ENCODE results near the gene PARVA.

DNA sequence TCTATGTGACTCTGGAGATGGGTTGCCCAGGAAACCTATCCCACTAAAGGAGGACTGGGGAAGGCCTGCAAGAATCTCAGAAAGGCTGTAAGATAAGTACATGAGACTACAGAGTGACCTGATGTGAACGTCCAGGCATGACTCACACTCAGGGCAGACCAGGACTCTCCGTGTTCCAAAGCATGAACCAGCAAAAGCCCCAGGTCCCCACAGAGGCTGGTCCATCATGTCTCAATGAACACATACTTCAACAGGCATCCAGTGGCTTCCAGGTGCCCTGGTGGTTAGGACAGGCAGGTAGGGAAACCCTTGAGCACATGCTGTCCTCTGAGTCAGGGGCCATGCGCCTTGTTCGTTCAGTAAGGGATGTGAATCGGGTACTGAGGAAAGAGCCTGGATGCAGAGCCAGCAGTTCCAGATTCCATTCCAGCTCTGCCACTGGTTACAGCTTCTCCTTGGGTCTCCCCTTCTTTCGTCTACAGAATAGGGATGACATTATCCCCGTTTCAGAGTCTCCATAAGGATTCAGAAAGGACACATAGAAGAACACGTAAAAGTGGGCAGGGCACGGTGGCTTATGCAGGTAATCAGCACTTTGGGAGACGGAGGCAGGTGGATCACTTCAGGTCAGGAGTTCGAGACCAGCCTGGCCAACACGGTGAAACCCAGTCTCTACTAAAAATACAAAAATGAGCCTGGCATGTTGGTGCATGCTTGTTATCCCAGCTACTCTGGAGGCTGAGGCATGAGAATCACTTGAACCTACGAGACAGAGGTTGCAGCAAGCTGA lies 167.8 kb downstream of the PARVA start:
- TF ChIP-seq RFX5 (IDR thresholded peaks at IDR 0.05), result no peak
- TF ChIP-seq, protein P1, sequence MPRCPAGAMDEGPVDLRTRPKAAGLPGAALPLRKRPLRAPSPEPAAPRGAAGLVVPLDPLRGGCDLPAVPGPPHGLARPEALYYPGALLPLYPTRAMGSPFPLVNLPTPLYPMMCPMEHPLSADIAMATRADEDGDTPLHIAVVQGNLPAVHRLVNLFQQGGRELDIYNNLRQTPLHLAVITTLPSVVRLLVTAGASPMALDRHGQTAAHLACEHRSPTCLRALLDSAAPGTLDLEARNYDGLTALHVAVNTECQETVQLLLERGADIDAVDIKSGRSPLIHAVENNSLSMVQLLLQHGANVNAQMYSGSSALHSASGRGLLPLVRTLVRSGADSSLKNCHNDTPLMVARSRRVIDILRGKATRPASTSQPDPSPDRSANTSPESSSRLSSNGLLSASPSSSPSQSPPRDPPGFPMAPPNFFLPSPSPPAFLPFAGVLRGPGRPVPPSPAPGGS (IDR thresholded peaks at IDR 0.05), result no peak
- TF ChIP-seq, protein P2, sequence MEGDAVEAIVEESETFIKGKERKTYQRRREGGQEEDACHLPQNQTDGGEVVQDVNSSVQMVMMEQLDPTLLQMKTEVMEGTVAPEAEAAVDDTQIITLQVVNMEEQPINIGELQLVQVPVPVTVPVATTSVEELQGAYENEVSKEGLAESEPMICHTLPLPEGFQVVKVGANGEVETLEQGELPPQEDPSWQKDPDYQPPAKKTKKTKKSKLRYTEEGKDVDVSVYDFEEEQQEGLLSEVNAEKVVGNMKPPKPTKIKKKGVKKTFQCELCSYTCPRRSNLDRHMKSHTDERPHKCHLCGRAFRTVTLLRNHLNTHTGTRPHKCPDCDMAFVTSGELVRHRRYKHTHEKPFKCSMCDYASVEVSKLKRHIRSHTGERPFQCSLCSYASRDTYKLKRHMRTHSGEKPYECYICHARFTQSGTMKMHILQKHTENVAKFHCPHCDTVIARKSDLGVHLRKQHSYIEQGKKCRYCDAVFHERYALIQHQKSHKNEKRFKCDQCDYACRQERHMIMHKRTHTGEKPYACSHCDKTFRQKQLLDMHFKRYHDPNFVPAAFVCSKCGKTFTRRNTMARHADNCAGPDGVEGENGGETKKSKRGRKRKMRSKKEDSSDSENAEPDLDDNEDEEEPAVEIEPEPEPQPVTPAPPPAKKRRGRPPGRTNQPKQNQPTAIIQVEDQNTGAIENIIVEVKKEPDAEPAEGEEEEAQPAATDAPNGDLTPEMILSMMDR (IDR thresholded peaks at IDR 0.05), result no peak
- no peak for TF ChIP-seq SREBF2 (IDR thresholded peaks at IDR 0.05)
- no peak for TF ChIP-seq EP300 (IDR thresholded peaks at IDR 0.05)
- no peak for TF ChIP-seq SMC3 (IDR thresholded peaks at IDR 0.05)
- TF ChIP-seq, protein P3, sequence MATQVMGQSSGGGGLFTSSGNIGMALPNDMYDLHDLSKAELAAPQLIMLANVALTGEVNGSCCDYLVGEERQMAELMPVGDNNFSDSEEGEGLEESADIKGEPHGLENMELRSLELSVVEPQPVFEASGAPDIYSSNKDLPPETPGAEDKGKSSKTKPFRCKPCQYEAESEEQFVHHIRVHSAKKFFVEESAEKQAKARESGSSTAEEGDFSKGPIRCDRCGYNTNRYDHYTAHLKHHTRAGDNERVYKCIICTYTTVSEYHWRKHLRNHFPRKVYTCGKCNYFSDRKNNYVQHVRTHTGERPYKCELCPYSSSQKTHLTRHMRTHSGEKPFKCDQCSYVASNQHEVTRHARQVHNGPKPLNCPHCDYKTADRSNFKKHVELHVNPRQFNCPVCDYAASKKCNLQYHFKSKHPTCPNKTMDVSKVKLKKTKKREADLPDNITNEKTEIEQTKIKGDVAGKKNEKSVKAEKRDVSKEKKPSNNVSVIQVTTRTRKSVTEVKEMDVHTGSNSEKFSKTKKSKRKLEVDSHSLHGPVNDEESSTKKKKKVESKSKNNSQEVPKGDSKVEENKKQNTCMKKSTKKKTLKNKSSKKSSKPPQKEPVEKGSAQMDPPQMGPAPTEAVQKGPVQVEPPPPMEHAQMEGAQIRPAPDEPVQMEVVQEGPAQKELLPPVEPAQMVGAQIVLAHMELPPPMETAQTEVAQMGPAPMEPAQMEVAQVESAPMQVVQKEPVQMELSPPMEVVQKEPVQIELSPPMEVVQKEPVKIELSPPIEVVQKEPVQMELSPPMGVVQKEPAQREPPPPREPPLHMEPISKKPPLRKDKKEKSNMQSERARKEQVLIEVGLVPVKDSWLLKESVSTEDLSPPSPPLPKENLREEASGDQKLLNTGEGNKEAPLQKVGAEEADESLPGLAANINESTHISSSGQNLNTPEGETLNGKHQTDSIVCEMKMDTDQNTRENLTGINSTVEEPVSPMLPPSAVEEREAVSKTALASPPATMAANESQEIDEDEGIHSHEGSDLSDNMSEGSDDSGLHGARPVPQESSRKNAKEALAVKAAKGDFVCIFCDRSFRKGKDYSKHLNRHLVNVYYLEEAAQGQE (IDR thresholded peaks at IDR 0.05), result no peak
- no peak for TF ChIP-seq ESRRA (IDR thresholded peaks at IDR 0.05; ENCODE audit: borderline replicate concordance, low read length)
- TF ChIP-seq, protein P4, sequence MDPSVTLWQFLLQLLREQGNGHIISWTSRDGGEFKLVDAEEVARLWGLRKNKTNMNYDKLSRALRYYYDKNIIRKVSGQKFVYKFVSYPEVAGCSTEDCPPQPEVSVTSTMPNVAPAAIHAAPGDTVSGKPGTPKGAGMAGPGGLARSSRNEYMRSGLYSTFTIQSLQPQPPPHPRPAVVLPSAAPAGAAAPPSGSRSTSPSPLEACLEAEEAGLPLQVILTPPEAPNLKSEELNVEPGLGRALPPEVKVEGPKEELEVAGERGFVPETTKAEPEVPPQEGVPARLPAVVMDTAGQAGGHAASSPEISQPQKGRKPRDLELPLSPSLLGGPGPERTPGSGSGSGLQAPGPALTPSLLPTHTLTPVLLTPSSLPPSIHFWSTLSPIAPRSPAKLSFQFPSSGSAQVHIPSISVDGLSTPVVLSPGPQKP (IDR thresholded peaks at IDR 0.05; ENCODE audit: low read depth, low read length), result no peak
- TF ChIP-seq JUNB (IDR thresholded peaks at IDR 0.05), result no peak
- TF ChIP-seq ZSCAN20 (CRISPR knock-in tag; IDR thresholded peaks at IDR 0.05), result no peak
- no peak for TF ChIP-seq KDM1A (IDR thresholded peaks at IDR 0.05; ENCODE audit: low read depth)
- TF ChIP-seq MAFK (IDR thresholded peaks at IDR 0.05; ENCODE audit: partially characterized antibody), result no peak

Data from A549 (cell line).